OCI-LY3 (cell line): ENCODE data around the gene S1PR3.

Experiments
- H2AFZ ChIP-seq: fragments of 200-600, 300-600 bp; shearing (Covaris generic); 2 replicates; pipeline ENCODE4 v1.6.0; 2014; ENCODE audit warnings: antibody characterized with exemption, low read depth, low read length
- H3K27ac ChIP-seq: fragments of 200-600, 300-600 bp; sonication (generic); 2 replicates; pipeline ENCODE4 v1.5.1; 2014; ENCODE audit warnings: mild to moderate bottlenecking, low read length, moderate library complexity, mixed read lengths
- H3K27me3 ChIP-seq: fragments of 200-600, 300-600 bp; sonication (generic); 2 replicates; pipeline ENCODE4 v1.6.1; 2014; ENCODE audit warnings: low read depth, low read length, mixed read lengths
- H3K36me3 ChIP-seq: fragments of 200-600, 300-600 bp; sonication (generic); replicated peaks from 2 replicates; pipeline ENCODE3; 2014; ENCODE audit warnings: low read depth, low read length, mixed read lengths
- H3K4me1 ChIP-seq: fragments of 300-600, 200-600 bp; sonication (generic); 2 replicates; pipeline ENCODE4 v1.6.1; 2014; ENCODE audit warnings: low read length, mixed read lengths
- H3K4me2 ChIP-seq: fragments of 200-600, 300-600 bp; sonication (generic); 2 replicates; pipeline ENCODE4 v1.6.1; 2014; ENCODE audit warnings: low read length, mixed read lengths
- H3K4me3 ChIP-seq: fragments of 300-600, 200-600 bp; sonication (generic); 2 replicates; pipeline ENCODE4 v1.5.1; 2014; ENCODE audit warnings: antibody characterized with exemption, mild to moderate bottlenecking, low read length, moderate library complexity
- H3K79me2 ChIP-seq: fragments of 300-600, 200-600 bp; shearing (Covaris generic); 2 replicates; pipeline ENCODE4 v1.6.1; 2014; ENCODE audit warnings: mild to moderate bottlenecking, low read length, mixed read lengths
- H3K9ac ChIP-seq: fragments of 300-600, 200-600 bp; shearing (Covaris generic); 2 replicates; pipeline ENCODE4 v1.6.0; 2014; ENCODE audit warnings: mild to moderate bottlenecking, low read length, moderate library complexity
- H3K9me3 ChIP-seq: fragments of 200-600, 300-600 bp; shearing (Covaris generic); 2 replicates; pipeline ENCODE4 v1.6.1; 2014; ENCODE audit warnings: low read length, mixed read lengths; ENCODE audit not compliant: insufficient read depth
- H4K20me1 ChIP-seq: fragments of 200-600, 300-600 bp; sonication (generic); 2 replicates; pipeline ENCODE4 v1.6.1; 2016; ENCODE audit warnings: low read length, mixed read lengths; ENCODE audit not compliant: insufficient read depth
- EZH2phosphoT487 ChIP-seq: fragments of 200-600 bp; shearing (Covaris generic); IDR thresholded peaks from 2 replicates; pipeline ENCODE4 v1.6.1; 2018; ENCODE audit warnings: antibody characterized with exemption, mixed run types, low read depth
- TF ChIP-seq, protein P1 (sequence below): fragments of 200-600, 300-600 bp; sonication (generic); IDR thresholded peaks from 2 replicates; pipeline ENCODE4 v1.5.1; 2014; ENCODE audit warnings: antibody characterized with exemption, low read length, low read depth

The S1PR3 gene

DNA sequence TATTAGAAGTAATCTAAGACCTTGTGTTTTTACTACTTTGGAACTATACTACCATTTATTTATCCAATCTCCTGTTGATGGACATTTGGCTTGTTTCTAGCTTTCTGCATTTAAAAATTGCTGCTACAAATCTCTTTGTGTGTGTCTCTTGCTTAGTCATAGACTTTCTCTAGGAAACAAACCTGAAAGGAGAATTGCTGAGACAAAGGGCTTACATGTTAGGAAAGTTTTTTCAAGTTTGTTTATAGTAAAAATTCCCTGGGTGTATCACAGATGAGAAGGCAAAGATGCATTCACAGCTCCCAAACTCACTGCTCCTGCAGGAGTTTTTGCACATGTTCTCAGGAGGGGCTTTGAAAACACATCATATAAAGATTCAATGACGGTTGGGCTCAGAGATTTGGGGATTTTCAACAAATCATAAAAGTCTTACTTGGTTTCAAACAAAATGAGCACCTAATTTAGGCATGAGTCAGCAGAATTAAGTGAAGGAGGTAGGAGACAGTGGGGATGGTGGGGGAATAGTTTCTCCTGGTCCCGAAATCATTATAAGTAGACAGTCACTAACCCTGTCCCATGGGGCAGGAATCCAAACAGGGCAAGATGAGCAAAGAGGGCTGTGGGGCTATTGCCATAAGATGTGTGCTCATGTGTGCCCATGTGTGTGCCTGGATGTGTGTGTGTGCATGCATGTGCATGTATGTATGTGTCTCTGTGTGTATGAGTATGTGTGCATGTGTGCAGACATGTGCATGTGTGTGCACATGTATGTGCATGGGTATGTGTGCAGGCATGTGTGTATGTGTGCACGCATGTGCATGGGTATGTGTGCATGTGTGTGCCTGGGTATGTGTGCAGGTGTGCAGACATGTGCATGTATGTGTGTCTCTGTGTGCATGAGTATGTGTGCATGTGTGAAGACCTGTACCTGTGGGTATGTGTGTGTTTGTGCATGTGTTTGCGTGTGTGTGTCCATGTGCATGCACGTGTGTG, 43.4 kb upstream of the S1PR3 start:
- Histone ChIP-seq H3K9ac (no peak overlapping the region), H3K4me3 (no peak overlapping the region), H3K9me3 (no peaks in the 10 kb centered on the region), H3K4me2 (no peak overlapping the region), H3K36me3 (no peaks in the 10 kb centered on the region), H2AFZ (no peak overlapping the region), H3K27me3 (peaks cover 3% of the 10 kb centered on the region; the same call in 1 of the 2 replicates), H3K4me1 (no peaks in the 10 kb centered on the region), H3K27ac (no peak overlapping the region), H4K20me1 (no peaks in the 10 kb centered on the region), H3K79me2 (no peaks in the 10 kb centered on the region)
- TF ChIP-seq, protein P1, sequence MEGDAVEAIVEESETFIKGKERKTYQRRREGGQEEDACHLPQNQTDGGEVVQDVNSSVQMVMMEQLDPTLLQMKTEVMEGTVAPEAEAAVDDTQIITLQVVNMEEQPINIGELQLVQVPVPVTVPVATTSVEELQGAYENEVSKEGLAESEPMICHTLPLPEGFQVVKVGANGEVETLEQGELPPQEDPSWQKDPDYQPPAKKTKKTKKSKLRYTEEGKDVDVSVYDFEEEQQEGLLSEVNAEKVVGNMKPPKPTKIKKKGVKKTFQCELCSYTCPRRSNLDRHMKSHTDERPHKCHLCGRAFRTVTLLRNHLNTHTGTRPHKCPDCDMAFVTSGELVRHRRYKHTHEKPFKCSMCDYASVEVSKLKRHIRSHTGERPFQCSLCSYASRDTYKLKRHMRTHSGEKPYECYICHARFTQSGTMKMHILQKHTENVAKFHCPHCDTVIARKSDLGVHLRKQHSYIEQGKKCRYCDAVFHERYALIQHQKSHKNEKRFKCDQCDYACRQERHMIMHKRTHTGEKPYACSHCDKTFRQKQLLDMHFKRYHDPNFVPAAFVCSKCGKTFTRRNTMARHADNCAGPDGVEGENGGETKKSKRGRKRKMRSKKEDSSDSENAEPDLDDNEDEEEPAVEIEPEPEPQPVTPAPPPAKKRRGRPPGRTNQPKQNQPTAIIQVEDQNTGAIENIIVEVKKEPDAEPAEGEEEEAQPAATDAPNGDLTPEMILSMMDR: no peak
- TF ChIP-seq EZH2phosphoT487: no peak

DNA sequence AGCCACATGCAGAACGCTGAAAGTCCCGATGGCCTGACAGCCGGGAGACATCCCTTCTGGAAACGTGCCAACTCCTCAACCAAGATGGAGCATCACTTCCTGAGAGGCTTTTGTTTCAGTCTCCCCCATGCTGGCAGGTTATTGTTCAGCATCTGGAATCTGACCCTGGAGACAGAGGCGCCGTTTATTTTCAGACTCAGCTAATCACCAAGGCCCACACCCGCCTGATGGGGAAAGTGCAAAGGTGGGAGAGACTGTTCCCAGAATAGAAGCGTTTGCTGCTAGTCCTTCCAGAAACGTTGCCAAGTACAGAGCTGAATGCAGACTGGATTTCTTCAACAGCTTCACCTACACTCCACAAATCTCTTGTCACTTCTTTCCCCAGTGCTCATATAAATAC, 41.8 kb upstream of the S1PR3 start:
- Histone ChIP-seq H3K4me1 (no peaks in the 10 kb centered on the region), H3K4me2 (no peak overlapping the region), H3K27ac (no peak overlapping the region)

DNA sequence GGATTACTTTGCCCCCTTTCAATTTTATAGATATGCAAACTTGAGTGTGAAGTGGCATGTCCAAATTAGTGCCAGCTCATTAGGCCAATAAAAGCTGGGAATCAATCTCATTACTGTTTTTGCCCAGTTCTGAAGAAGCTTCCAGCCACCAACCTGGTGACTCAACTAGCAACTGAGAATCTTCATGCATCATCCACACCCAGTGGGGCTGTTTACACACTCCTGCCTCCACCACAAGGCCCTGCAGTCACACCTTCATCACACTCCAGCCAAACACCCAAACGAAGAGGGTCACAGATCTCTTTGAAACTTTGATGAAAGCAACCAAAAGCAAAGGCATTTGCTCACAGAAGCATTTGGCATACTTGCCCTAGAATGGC, 41.3 kb upstream of the S1PR3 start:
- H2AFZ ChIP-seq: no peak overlapping the region
- no peaks in the 10 kb centered on the region for H3K4me1 ChIP-seq
- no peaks in the 10 kb centered on the region for H4K20me1 ChIP-seq
- H3K9ac ChIP-seq: no peak overlapping the region
- no peak overlapping the region for H3K4me2 ChIP-seq
- no peaks in the 10 kb centered on the region for H3K79me2 ChIP-seq
- no peak overlapping the region for H3K4me3 ChIP-seq
- H3K27ac ChIP-seq: no peak overlapping the region
- H3K36me3 ChIP-seq: no peaks in the 10 kb centered on the region
- H3K27me3 ChIP-seq: peaks cover 3% of the 10 kb centered on the region; the same call in 1 of the 2 replicates
- no peak for TF ChIP-seq EZH2phosphoT487
- TF ChIP-seq, protein P1: no peak
- H3K9me3 ChIP-seq: no peaks in the 10 kb centered on the region

More for the DNA sequence above, 41.8 kb upstream of the S1PR3 start:
- H3K27me3 ChIP-seq: peaks cover 3% of the 10 kb centered on the region; the same call in 1 of the 2 replicates
- TF ChIP-seq, protein P1: no peak
- TF ChIP-seq EZH2phosphoT487: no peak
- H3K36me3 ChIP-seq: no peaks in the 10 kb centered on the region
- no peaks in the 10 kb centered on the region for H4K20me1 ChIP-seq
- H2AFZ ChIP-seq: no peak overlapping the region
- H3K9ac ChIP-seq: no peak overlapping the region
- no peaks in the 10 kb centered on the region for H3K79me2 ChIP-seq
- H3K9me3 ChIP-seq: no peaks in the 10 kb centered on the region
- no peak overlapping the region for H3K4me3 ChIP-seq

DNA sequence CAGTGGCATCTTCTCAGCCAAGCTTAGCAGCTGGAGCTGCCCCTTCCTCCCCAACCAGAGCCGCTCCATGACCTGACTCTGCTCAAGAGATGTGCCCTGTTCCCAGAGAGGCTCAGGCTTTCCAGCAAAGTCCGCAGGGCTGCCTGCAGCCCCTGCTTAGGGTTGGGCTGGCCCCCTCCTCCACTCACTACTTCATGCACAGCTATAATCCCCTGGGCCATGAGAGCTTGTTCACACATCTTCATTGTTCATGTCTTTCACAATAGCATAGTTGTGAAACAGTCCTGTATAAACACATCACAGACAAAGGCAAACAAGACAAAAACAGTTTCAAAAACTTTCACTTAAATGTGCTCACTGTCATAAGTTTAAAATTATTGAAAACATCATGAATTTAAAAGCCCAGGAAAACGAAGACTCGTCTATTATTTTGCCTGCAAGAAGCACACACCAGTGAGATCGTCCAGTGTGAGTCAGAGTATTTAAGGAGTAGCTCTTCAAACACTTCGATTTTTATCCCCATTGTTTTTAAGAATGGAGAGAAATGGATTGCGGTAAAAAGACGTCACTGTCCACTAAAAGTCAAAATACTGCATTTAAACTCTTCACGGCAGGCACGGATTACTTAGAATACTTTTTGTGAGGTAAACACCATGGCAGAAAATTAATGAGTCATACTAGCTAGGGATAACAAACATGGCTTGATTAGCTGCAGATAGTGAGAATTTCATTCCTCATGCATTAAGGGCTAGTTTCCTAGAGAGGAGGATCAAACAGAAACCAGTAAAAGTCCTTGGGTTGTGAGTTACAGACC, 40.7 kb upstream of the S1PR3 start:
- Histone ChIP-seq H3K79me2 (no peaks in the 10 kb centered on the region), H3K9me3 (no peaks in the 10 kb centered on the region), H3K4me2 (no peak overlapping the region), H2AFZ (no peak overlapping the region), H3K27me3 (no peaks in the 10 kb centered on the region; the same call in 1 of the 2 replicates), H3K4me1 (no peaks in the 10 kb centered on the region), H3K9ac (no peak overlapping the region), H3K27ac (no peak overlapping the region), H4K20me1 (no peaks in the 10 kb centered on the region), H3K36me3 (no peaks in the 10 kb centered on the region), H3K4me3 (no peak overlapping the region)
- TF ChIP-seq EZH2phosphoT487: no peak
- TF ChIP-seq, protein P1: no peak
